HG03108 (cell line): ENCODE measurements around the gene COX17.

ENCODE experiments used
- ATAC-seq: cut with Tn5 transposase; IDR thresholded peaks from one replicate; pipeline ENCODE4 v1.9.1; 2021; ENCODE audit warnings: moderate library complexity; ENCODE audit not compliant: unreplicated experiment

Gene COX17

DNA sequence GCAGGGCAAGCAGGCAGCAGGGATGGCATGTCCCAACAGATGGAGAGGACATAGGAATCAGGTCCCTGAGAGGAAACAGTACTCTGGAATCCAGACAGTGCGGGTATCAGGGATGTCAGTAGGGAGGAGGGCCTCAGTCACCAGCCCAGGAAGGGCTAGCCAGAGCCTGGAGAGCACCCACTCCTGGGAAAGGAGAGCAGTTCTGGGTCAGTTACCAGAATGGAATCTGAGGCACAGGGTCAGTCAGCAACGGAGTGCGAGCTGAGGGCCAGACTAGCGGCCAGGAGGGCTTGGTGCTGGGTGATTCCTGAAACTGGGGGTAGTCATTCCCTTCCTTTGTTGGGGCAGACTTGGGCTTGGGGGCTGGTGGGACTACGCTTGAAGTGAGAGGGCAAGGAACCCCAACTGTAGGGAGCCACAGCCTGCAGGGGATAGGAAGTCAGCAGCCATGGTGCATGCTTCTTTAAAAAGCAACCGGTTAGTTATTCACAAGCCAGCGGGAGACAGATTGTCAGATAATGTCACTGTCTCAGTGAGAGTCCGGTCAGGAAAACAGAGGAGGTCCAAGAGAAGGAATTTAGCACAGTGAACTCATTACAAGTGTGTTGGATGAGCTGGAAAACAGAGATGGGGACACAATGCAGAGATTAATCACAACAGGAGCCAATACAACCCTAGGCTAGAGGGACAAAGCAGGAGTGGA, 51.6 kb downstream of the COX17 start:
- ATAC-seq, result no peak

GRCh38 chr3:119624002-119624720, 53.0 kb downstream of the COX17 start:
- no peak for ATAC-seq

DNA sequence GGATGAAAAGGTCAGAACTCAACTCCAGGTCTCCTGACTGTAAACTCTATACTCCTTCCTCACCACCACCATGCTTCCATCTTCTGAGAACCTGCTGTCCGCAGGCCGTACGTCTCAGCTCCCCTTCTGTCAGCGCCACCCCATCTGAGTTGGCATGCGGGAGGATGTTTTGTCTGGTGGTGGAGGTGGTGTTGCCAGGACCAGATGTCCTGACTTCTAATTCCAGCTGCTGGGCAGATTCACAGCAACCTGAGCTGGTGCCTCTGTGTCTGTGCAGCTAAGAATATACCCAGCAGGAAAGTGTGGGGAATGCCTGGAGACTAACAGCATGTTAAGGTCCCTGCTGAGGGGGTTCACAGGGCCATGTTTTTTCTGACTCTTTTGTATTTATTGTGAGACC, 56.3 kb downstream of the COX17 start:
- no peak for ATAC-seq
